Measurements from ENCODE around the gene TMEM125. TPM values are rescaled to one million over a fixed set of nuclear protein-coding genes. Genes with fewer than 3 reads are reported as not detected.
A peak's percentile ranks its signal among the peaks of the same experiment; 100 is the strongest.

Gene TMEM125
- total RNA-seq, 1 experiment from 2014 or later: 24.4 TPM

GRCh38 chr1:43239484-43239883, 30.3 kb upstream of the TMEM125 start:
- no peak overlapping the region for H3K4me3 Mint-ChIP-seq (ENCODE audit: low read depth, unreplicated experiment)
- BruUV-seq (replicated peaks): no TSS peak
- peaks cover 31% of the 10 kb centered on the region for H3K4me1 Mint-ChIP-seq (ENCODE audit: low read depth, unreplicated experiment)
- no peak for DNase-seq
- intact Hi-C loops (cut with micrococcal nuclease; ENCODE audit: unreplicated experiment): loop anchor here (5.0 kb wide), 1 partner anchor 118 kb away; the partner anchor contains the start of gene CDC20
- peaks cover 5% of the 10 kb centered on the region for H3K9me3 Mint-ChIP-seq (ENCODE audit: low read depth, unreplicated experiment)
- CTCF ChIA-PET: interaction anchor here (1.2 to 1.6 kb wide), 2 partner anchors 46 to 144 kb away, joined by 3 to 5 read pairs; partner anchors contain the start of gene C1orf210
- H3K27me3 Mint-ChIP-seq (ENCODE audit: unreplicated experiment): no peaks in the 10 kb centered on the region
- H3K27ac Mint-ChIP-seq (ENCODE audit: unreplicated experiment): no peak overlapping the region
- no peak for TF ChIP-seq CTCF (IDR thresholded peaks at IDR 0.05; ENCODE audit: unreplicated experiment)
- H3K36me3 Mint-ChIP-seq (ENCODE audit: insufficient read depth, unreplicated experiment): no peaks in the 10 kb centered on the region

GRCh38 chr1:43241413-43241836, 28.4 kb upstream of the TMEM125 start:
- TF ChIP-seq CTCF (IDR thresholded peaks at IDR 0.05; ENCODE audit: unreplicated experiment): no peak
- Mint-ChIP-seq H3K27ac (ENCODE audit: unreplicated experiment) (no peak overlapping the region), H3K36me3 (ENCODE audit: insufficient read depth, unreplicated experiment) (peaks cover 4% of the 10 kb centered on the region), H3K27me3 (ENCODE audit: unreplicated experiment) (no peaks in the 10 kb centered on the region), H3K4me1 (ENCODE audit: low read depth, unreplicated experiment) (peaks cover 19% of the 10 kb centered on the region), H3K4me3 (ENCODE audit: low read depth, unreplicated experiment) (no peak overlapping the region), H3K9me3 (ENCODE audit: low read depth, unreplicated experiment) (peaks cover 12% of the 10 kb centered on the region)
- no TSS peak for BruUV-seq (replicated peaks)
- peak; percentile 49 for DNase-seq
- intact Hi-C loops (cut with micrococcal nuclease; ENCODE audit: unreplicated experiment): no loop called here
- CTCF ChIA-PET: interaction anchor here (0.5 kb wide), 1 partner anchor 29 kb away, joined by 3 read pairs; no protein-coding TSS in a partner anchor

- DNase-seq: no peak
- Mint-ChIP-seq H3K27ac (ENCODE audit: unreplicated experiment) (no peak overlapping the region), H3K27me3 (ENCODE audit: unreplicated experiment) (no peaks in the 10 kb centered on the region), H3K4me3 (ENCODE audit: low read depth, unreplicated experiment) (no peak overlapping the region), H3K4me1 (ENCODE audit: low read depth, unreplicated experiment) (peaks cover 14% of the 10 kb centered on the region), H3K9me3 (ENCODE audit: low read depth, unreplicated experiment) (peaks cover 16% of the 10 kb centered on the region), H3K36me3 (ENCODE audit: insufficient read depth, unreplicated experiment) (peaks cover 5% of the 10 kb centered on the region)
- CTCF ChIA-PET: interaction anchor here (0.6 kb wide), 1 partner anchor 1925 kb away, joined by 3 read pairs; no protein-coding TSS in a partner anchor
- intact Hi-C loops (cut with micrococcal nuclease; ENCODE audit: unreplicated experiment): no loop called here
- TF ChIP-seq CTCF (IDR thresholded peaks at IDR 0.05; ENCODE audit: unreplicated experiment): no peak
- no TSS peak for BruUV-seq (replicated peaks)
Observed at GRCh38 chr1:43243299-43243698, 26.5 kb upstream of the TMEM125 start.

DNA sequence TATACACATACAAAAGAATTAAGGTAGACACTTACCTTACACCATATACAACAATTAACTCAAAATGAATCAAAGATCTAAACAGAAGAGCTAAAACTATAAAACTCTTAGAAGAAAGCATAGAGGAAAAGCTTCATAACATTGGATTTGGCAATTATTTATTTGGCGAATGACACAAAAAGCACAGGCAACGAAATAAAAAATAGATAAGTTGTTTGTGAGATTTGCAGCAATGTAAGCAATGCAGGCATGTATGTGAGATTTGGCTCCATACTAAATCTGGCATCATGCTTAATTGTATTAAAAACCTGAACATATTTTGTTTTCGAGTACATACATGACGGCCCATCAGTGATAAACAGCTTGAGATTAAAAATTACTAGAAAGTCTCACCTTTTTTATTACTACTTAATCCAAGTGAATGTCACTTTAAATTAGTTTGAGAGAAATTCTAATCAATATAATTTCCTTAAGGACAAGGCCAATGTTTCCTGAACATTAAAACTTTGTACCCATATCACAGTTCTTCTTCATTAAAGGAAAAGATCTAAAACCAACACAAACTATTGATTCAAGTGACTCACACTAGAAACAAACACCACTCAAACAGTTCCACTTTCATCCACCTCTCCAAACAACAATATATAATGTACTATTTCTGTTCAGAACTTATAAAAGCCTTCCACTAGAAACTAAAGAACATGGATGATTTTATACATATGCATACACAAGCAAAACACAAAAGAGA, 23.1 kb upstream of the TMEM125 start:
- no TSS peak for BruUV-seq (replicated peaks)
- Mint-ChIP-seq H3K4me3 (ENCODE audit: low read depth, unreplicated experiment) (no peak overlapping the region), H3K4me1 (ENCODE audit: low read depth, unreplicated experiment) (peaks cover 7% of the 10 kb centered on the region), H3K9me3 (ENCODE audit: low read depth, unreplicated experiment) (peaks cover 11% of the 10 kb centered on the region), H3K36me3 (ENCODE audit: insufficient read depth, unreplicated experiment) (peaks cover 5% of the 10 kb centered on the region), H3K27me3 (ENCODE audit: unreplicated experiment) (no peaks in the 10 kb centered on the region), H3K27ac (ENCODE audit: unreplicated experiment) (no peak overlapping the region)
- no peak for TF ChIP-seq CTCF (IDR thresholded peaks at IDR 0.05; ENCODE audit: unreplicated experiment)
- intact Hi-C loops (cut with micrococcal nuclease; ENCODE audit: unreplicated experiment): no loop called here
- DNase-seq: no peak
- CTCF ChIA-PET: interaction anchor here (0.6 kb wide), 2 partner anchors 13 to 38 kb away, joined by 3 to 4 read pairs; no protein-coding TSS in a partner anchor

Data from Calu3 (cell line).